ENCODE measurements around the gene GDF7.

The GDF7 gene

GRCh38 chr2:20653695-20654534 lies 13.0 kb upstream of the GDF7 start:
- no peaks in the 10 kb centered on the region; the same call in 1 of the 2 replicates for H3K9me3 ChIP-seq (ENCODE audit: control insufficient read depth, insufficient read depth, low read length)
- no peaks in the 10 kb centered on the region for H3K4me1 ChIP-seq (ENCODE audit: insufficient read depth, low read length)
- H3K36me3 ChIP-seq (ENCODE audit: insufficient read depth, low read length): no peaks in the 10 kb centered on the region
- no peak overlapping the region for H3K9ac ChIP-seq (ENCODE audit: low read depth, low read length)

GRCh38 chr2:20654535-20654813 lies 12.5 kb upstream of the GDF7 start:
- H3K4me1 ChIP-seq (ENCODE audit: insufficient read depth, low read length): no peaks in the 10 kb centered on the region
- no peak overlapping the region for H3K9ac ChIP-seq (ENCODE audit: low read depth, low read length)
- no peaks in the 10 kb centered on the region; the same call in 1 of the 2 replicates for H3K9me3 ChIP-seq (ENCODE audit: control insufficient read depth, insufficient read depth, low read length)
- no peaks in the 10 kb centered on the region for H3K36me3 ChIP-seq (ENCODE audit: insufficient read depth, low read length)

DNA sequence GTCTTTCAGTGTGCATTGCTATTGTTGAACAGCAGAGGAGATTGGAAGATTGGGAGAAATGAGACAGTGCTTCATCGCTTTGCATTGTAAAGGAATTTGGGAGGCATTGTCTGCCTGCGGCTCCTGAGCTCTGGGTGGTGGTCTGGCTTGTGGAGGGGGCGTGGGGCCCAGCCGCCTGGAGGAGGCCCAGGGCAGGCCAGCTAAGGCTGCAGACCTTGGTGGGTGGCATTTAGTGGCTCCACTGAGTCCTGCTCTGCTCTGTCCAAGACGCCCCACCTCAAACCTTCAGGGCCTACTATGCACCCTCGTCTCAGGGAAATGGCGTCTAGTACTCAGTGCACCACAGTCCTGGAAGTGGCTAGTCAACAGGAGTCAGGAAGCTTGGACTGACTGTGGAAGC lies 10.4 kb upstream of the GDF7 start:
- H3K9ac ChIP-seq (ENCODE audit: low read depth, low read length): no peak overlapping the region
- H3K9me3 ChIP-seq (ENCODE audit: control insufficient read depth, insufficient read depth, low read length): no peaks in the 10 kb centered on the region; the same call in 1 of the 2 replicates
- no peaks in the 10 kb centered on the region for H3K4me1 ChIP-seq (ENCODE audit: insufficient read depth, low read length)
- no peaks in the 10 kb centered on the region for H3K36me3 ChIP-seq (ENCODE audit: insufficient read depth, low read length)

DNA sequence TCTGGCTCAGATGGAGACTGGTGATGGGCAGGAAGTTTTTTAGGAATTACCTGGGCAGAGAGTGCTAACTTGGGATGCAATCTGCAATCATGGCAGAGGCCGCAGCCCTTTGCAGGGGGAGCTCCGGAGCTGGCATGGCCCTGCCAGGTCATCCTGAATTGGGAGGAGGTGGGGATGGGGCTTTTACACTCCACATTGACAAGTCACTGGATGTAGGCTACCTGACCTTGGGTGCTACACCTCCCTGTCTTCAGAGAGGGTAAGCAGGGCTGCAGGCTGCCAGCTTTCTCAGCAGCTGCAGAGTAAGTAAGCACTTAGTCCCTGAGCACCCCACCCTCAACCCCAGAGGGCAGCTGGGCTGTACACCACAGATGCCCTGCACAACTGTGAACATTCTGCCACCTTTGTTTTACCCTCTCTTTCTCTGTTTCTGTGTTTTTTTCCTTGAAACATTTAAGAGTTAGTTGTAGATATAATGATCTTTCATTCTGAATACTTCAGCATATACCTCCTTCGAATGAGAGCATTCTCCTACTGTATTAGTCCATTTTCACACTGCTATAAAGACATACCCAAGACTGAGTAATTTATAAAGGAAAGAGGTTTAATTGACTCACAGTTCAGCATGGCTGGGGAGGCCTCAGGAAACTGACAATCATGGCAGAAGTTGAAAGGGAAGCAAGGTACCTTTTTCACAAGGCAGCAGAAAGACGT lies 9.3 kb upstream of the GDF7 start:
- Histone ChIP-seq H3K9ac (ENCODE audit: low read depth, low read length) (no peak overlapping the region), H3K4me1 (ENCODE audit: insufficient read depth, low read length) (no peaks in the 10 kb centered on the region; the same call in 1 of the 2 replicates), H3K36me3 (ENCODE audit: insufficient read depth, low read length) (no peaks in the 10 kb centered on the region), H3K9me3 (ENCODE audit: control insufficient read depth, insufficient read depth, low read length) (no peaks in the 10 kb centered on the region)

- no peaks in the 10 kb centered on the region; the same call in 1 of the 2 replicates for H3K4me1 ChIP-seq (ENCODE audit: insufficient read depth, low read length)
- no peaks in the 10 kb centered on the region for H3K9me3 ChIP-seq (ENCODE audit: control insufficient read depth, insufficient read depth, low read length)
- H3K9ac ChIP-seq (ENCODE audit: low read depth, low read length): no peak overlapping the region
- no peaks in the 10 kb centered on the region for H3K36me3 ChIP-seq (ENCODE audit: insufficient read depth, low read length)
Observed at GRCh38 chr2:20660506-20661420, 6.2 kb upstream of the GDF7 start.

DNA sequence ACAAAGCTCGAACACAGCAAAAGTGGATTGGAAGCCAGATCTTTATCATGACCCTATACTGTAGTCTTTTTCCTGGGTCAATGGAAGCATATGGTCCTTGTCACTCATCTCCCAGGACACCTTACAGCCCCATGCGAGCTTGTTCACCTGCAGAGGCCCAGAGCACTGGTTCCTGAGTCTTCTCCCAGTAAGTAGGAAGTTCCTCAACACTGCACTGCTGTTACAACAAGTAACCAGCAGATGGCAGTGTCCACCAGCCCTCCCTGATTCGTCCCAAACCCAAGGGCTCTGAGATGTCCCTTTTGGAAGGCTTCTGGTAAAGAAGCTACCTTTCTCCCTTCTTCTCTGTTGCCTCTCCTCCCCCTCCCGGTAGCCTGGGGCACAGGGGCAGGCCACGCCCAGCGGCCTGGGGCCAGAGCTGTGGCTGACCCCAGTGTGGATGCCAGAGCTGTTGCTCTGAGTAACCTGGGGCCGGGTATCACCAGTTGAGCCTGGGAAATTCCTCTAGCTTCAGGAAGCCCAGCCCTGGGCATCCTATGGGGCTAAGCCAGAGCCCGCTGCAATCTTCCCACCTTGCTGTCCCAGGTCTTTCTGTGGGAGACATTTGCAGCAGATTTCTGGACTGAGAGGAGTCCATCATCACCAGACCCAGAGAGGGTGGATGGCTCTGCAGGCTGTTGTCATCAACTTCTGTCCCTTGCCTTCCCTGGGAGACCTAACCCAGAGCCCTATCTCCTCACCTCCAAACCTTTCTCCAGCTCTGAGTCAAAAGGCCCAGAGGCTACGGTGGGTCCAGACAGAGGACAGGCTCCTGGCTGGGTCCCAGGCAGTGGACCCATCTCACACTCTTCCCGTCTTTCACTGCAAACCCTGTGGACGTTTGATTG lies 5.3 kb upstream of the GDF7 start:
- Histone ChIP-seq H3K9ac (ENCODE audit: low read depth, low read length) (no peak overlapping the region), H3K36me3 (ENCODE audit: insufficient read depth, low read length) (no peaks in the 10 kb centered on the region), H3K4me1 (ENCODE audit: insufficient read depth, low read length) (no peaks in the 10 kb centered on the region; the same call in 1 of the 2 replicates), H3K9me3 (ENCODE audit: control insufficient read depth, insufficient read depth, low read length) (no peaks in the 10 kb centered on the region)

DNA sequence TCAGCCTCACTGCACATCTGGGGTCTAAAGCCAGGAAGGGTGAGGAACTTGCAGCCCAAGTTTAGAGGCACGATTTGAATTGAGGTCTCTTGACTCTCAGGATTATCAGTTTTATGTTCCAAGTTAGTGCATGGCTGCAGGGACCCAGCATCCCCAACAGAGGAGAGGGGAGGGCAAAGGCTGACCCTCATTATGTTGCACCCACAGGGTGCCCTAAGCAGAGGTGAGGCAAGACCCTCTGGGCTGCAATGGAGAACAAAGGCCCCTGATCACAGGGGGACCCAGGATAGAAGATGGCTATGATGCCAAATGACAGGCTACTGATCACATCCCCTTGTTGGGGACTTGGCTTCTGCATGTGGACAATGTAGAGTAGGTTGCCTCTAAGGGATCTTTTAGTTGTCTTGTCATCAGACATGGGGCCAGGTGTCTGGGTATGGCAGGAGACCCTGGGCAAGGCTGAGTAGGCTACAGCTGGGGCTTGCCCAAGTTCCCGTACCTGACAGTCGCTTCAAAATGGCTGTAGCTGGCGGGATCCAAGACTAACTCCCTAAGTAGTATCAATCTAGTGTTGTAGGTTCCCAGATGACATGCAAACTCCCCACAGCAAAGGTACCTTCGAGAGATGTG lies 4.5 kb upstream of the GDF7 start:
- Histone ChIP-seq H3K36me3 (ENCODE audit: insufficient read depth, low read length) (no peaks in the 10 kb centered on the region), H3K9ac (ENCODE audit: low read depth, low read length) (no peak overlapping the region), H3K4me1 (ENCODE audit: insufficient read depth, low read length) (no peaks in the 10 kb centered on the region; the same call in 1 of the 2 replicates), H3K9me3 (ENCODE audit: control insufficient read depth, insufficient read depth, low read length) (no peaks in the 10 kb centered on the region)

- H3K4me1 ChIP-seq (ENCODE audit: insufficient read depth, low read length): peaks cover 3% of the 10 kb centered on the region; the same call in 1 of the 2 replicates
- H3K9ac ChIP-seq (ENCODE audit: low read depth, low read length): no peak overlapping the region
- H3K9me3 ChIP-seq (ENCODE audit: control insufficient read depth, insufficient read depth, low read length): no peaks in the 10 kb centered on the region
- no peaks in the 10 kb centered on the region for H3K36me3 ChIP-seq (ENCODE audit: insufficient read depth, low read length)
Observed at GRCh38 chr2:20663196-20664070, 3.5 kb upstream of the GDF7 start.

GRCh38 chr2:20664071-20664390 lies 2.9 kb upstream of the GDF7 start:
- peaks cover 4% of the 10 kb centered on the region; the same call in 1 of the 2 replicates for H3K4me1 ChIP-seq (ENCODE audit: insufficient read depth, low read length)
- no peaks in the 10 kb centered on the region for H3K36me3 ChIP-seq (ENCODE audit: insufficient read depth, low read length)
- no peaks in the 10 kb centered on the region for H3K9me3 ChIP-seq (ENCODE audit: control insufficient read depth, insufficient read depth, low read length)
- H3K9ac ChIP-seq (ENCODE audit: low read depth, low read length): no peak overlapping the region

GRCh38 chr2:20664431-20665242 lies 2.3 kb upstream of the GDF7 start:
- Histone ChIP-seq H3K36me3 (ENCODE audit: insufficient read depth, low read length) (no peaks in the 10 kb centered on the region), H3K9me3 (ENCODE audit: control insufficient read depth, insufficient read depth, low read length) (no peaks in the 10 kb centered on the region), H3K9ac (ENCODE audit: low read depth, low read length) (no peak overlapping the region), H3K4me1 (ENCODE audit: insufficient read depth, low read length) (peaks cover 6% of the 10 kb centered on the region; the same call in 1 of the 2 replicates)

- Histone ChIP-seq H3K9me3 (ENCODE audit: control insufficient read depth, insufficient read depth, low read length) (no peaks in the 10 kb centered on the region), H3K9ac (ENCODE audit: low read depth, low read length) (peak overlapping the region; percentile 58; the same call in 1 of the 2 replicates), H3K4me1 (ENCODE audit: insufficient read depth, low read length) (peaks cover 8% of the 10 kb centered on the region; the same call in 1 of the 2 replicates), H3K36me3 (ENCODE audit: insufficient read depth, low read length) (no peaks in the 10 kb centered on the region)
Observed at GRCh38 chr2:20665243-20666004, 1.5 kb upstream of the GDF7 start.

Measured in ES-I3 (cell line).